ENCODE data around the gene CLDN4. TPM values are rescaled to one million over a fixed set of nuclear protein-coding genes. Genes with fewer than 3 reads are reported as not detected.
A peak's percentile ranks its signal among the peaks of the same experiment; 100 is the strongest.

The CLDN4 gene
- total and polyA plus RNA-seq, 9 of the 15 experiments (the other 6 are each of a cell fraction or from before 2014, with no cell fraction given), result 0.05 to 0.60 (median 0.06) TPM; not detected in 3

- peak; percentile 14; the same call in 1 of the 2 replicates for TF ChIP-seq REST (IDR thresholded peaks at IDR 0.05; ENCODE audit: borderline replicate concordance)
- no peak for TF ChIP-seq REST (CRISPR knock-in tag; IDR thresholded peaks at IDR 0.05; ENCODE audit: low read depth)
- TF ChIP-seq SRSF1 (IDR thresholded peaks at IDR 0.05; ENCODE audit: low read depth, low read length), result no peak
- no peak for TF ChIP-seq ARID3B (CRISPR knock-in tag; IDR thresholded peaks at IDR 0.05; ENCODE audit: borderline replicate concordance)
- no peak for TF ChIP-seq ZNF347 (CRISPR knock-in tag; IDR thresholded peaks at IDR 0.05; ENCODE audit: low read depth)
- peak in 1 of 3 experiments; percentile 5 for TF ChIP-seq YY1 (IDR thresholded peaks at IDR 0.05; ENCODE audit: borderline replicate concordance in 1 of 3, control insufficient read depth in 1 of 3, extremely low read depth in 1 of 3, insufficient read depth in 3 of 3, insufficient read length in 1 of 3, insufficient replicate concordance in 2 of 3, low read depth in 1 of 3, low read length in 2 of 3)
- no peak; the same call in 1 of the 2 replicates for TF ChIP-seq MTA3 (IDR thresholded peaks at IDR 0.05; ENCODE audit: borderline replicate concordance)
- TF ChIP-seq EP300 (IDR thresholded peaks at IDR 0.05; ENCODE audit: low read length), result peak; percentile 65
- no peak for TF ChIP-seq CREB5 (CRISPR knock-in tag; IDR thresholded peaks at IDR 0.05)
- TF ChIP-seq VEZF1 (CRISPR knock-in tag; IDR thresholded peaks at IDR 0.05), result 0 out of 2 replicates have a peak, but pooled peaks have one; percentile 27
- no peak for TF ChIP-seq SNRNP70 (optimal IDR thresholded peaks at IDR 0.05; ENCODE audit: low read depth, low read length)
- no peak for TF ChIP-seq ZNF143 (CRISPR knock-in tag; IDR thresholded peaks at IDR 0.05)
- TF ChIP-seq RB1 (IDR thresholded peaks at IDR 0.05; ENCODE audit: low read depth), result no peak
Observed at GRCh38 chr7:73851410-73852338, 20.9 kb downstream of the CLDN4 start (continued).

Data from K562 (cell line).